CD4-positive, CD25-positive, alpha-beta regulatory T cell (primary cell): ENCODE measurements around the gene PPFIA1. TPM values are rescaled to one million over a fixed set of nuclear protein-coding genes. Genes with fewer than 3 reads are reported as not detected.

ENCODE experiments used
- ATAC-seq, 2 donors: fragments of 150-1000 bp; cut with Tn5 transposase; one replicate each; pipeline ENCODE4 v1.10.0; 2021; ENCODE audit warnings: low read depth in 2 of 2, moderate number of reproducible peaks in 2 of 2, moderate library complexity in 1 of 2
- DNase-seq, 3 donors: peaks; one replicate each; pipeline versions ENCODE4 v3.0.0 to v3.0.0-alpha.2; 2012 to 2022; ENCODE audit warnings: mixed read lengths in 1 of 3
- H3K27ac ChIP-seq: one replicate; pipeline ENCODE4 v1.7.0; 2013; ENCODE audit warnings: mild to moderate bottlenecking, low read length; ENCODE audit not compliant: insufficient read depth, poor library complexity, severe bottlenecking
- H3K27me3 ChIP-seq: one replicate; pipeline ENCODE4 v1.7.0; 2013; ENCODE audit warnings: low read length; ENCODE audit not compliant: control insufficient read depth, insufficient read depth
- H3K36me3 ChIP-seq: one replicate; pipeline ENCODE4 v1.7.0; 2013; ENCODE audit warnings: mild to moderate bottlenecking, low read length, moderate library complexity; ENCODE audit not compliant: control insufficient read depth, insufficient read depth
- H3K4me1 ChIP-seq: 2 replicates; pipeline ENCODE4 v1.7.0; 2013; ENCODE audit warnings: mild to moderate bottlenecking, low read length; ENCODE audit not compliant: insufficient read depth, control insufficient read depth, poor library complexity, severe bottlenecking
- H3K4me3 ChIP-seq: one replicate; pipeline ENCODE4 v1.7.0; 2013; ENCODE audit warnings: low read depth, mild to moderate bottlenecking, low read length, moderate library complexity
- H3K9me3 ChIP-seq, 2 experiments: 1 replicate in 1 of 2; 2 replicates in 1 of 2; pipeline ENCODE4 v1.7.0; 2013; ENCODE audit warnings: low read length in 2 of 2, mild to moderate bottlenecking in 1 of 2, moderate library complexity in 1 of 2; ENCODE audit not compliant: control insufficient read depth in 2 of 2
- H3K27ac Mint-ChIP-seq, 3 donors: one replicate each; pipeline ENCODE4 v1.8.0; 2020 to 2022; ENCODE audit warnings: mild to moderate bottlenecking in 3 of 3, mixed read lengths in 3 of 3, moderate library complexity in 2 of 3
- H3K27me3 Mint-ChIP-seq: one replicate; pipeline ENCODE4 v1.8.0; 2022; ENCODE audit warnings: mild to moderate bottlenecking, mixed read lengths
- H3K36me3 Mint-ChIP-seq: one replicate; pipeline ENCODE4 v1.8.0; 2020; ENCODE audit warnings: mixed read lengths
- H3K4me1 Mint-ChIP-seq, 4 donors: one replicate each; pipeline ENCODE4 v1.8.0; 2020 to 2022; ENCODE audit warnings: mixed read lengths in 4 of 4, mild to moderate bottlenecking in 1 of 4
- H3K4me3 Mint-ChIP-seq, 4 donors: one replicate each; pipeline ENCODE4 v1.8.0; 2020 to 2022; ENCODE audit warnings: mild to moderate bottlenecking in 4 of 4, mixed read lengths in 4 of 4, moderate library complexity in 3 of 4
- H3K9me3 Mint-ChIP-seq, 7 donors: one replicate each; pipeline ENCODE4 v1.8.0; 2020 to 2022; ENCODE audit warnings: mixed read lengths in 7 of 7, mild to moderate bottlenecking in 3 of 7, moderate library complexity in 2 of 7
- polyA plus RNA-seq, 4 donors: library from polyadenylated mRNA; unstranded; fragments of 300-500 nt; fragmentation: Illumina TruSeq; gene quantifications; one replicate each; pipeline ENCODE4 v1.2.3, GENCODE V29; 2021
- total RNA-seq: library from RNA; stranded (reverse); gene quantifications from one replicate; pipeline ENCODE4 v1.2.3, GENCODE V29; 2022

PPFIA1 gene
- total and polyA plus RNA-seq, 5 donors from 2014 or later: 7.9 to 62.6 (median 11.3) TPM

DNA sequence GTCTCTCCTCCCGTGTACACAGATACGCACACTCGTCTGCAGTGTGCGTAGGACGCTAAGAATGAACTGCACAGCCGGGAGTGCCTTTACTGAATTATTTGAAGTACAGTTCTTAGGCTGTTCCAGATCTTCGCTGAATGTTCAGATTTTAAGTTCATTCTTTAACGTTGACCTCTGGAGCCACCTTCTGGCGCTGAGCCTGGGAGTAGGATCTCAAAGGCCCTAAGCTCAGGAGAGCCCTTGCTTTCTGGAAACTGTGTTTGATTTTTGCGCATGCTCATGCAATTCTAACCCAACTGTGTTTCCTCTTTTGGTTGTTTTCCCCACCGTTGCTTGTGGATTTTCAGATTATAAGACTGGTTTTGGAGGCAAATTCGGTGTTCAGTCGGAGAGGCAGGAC lies 150.6 kb downstream of the PPFIA1 start:
- ATAC-seq (no peak), DNase-seq (peak in 1 of 3 donors; percentile 27)
- Histone ChIP-seq H3K27me3 (no peaks in the 10 kb centered on the region), H3K9me3 (no peaks in the 10 kb centered on the region), H3K4me3 (no peak overlapping the region), H3K36me3 (no peaks in the 10 kb centered on the region), H3K27ac (no peak overlapping the region), H3K4me1 (no peaks in the 10 kb centered on the region)
- H3K9me3 Mint-ChIP-seq: no peaks in the 10 kb centered on the region
- H3K4me3 Mint-ChIP-seq: no peak overlapping the region
- no peak overlapping the region for H3K27ac Mint-ChIP-seq
- H3K4me1 Mint-ChIP-seq: peaks cover 0 to 6% (median 0%) of the 10 kb centered on the region in 4 donors
- H3K27me3 Mint-ChIP-seq: no peaks in the 10 kb centered on the region
- no peaks in the 10 kb centered on the region for H3K36me3 Mint-ChIP-seq

DNA sequence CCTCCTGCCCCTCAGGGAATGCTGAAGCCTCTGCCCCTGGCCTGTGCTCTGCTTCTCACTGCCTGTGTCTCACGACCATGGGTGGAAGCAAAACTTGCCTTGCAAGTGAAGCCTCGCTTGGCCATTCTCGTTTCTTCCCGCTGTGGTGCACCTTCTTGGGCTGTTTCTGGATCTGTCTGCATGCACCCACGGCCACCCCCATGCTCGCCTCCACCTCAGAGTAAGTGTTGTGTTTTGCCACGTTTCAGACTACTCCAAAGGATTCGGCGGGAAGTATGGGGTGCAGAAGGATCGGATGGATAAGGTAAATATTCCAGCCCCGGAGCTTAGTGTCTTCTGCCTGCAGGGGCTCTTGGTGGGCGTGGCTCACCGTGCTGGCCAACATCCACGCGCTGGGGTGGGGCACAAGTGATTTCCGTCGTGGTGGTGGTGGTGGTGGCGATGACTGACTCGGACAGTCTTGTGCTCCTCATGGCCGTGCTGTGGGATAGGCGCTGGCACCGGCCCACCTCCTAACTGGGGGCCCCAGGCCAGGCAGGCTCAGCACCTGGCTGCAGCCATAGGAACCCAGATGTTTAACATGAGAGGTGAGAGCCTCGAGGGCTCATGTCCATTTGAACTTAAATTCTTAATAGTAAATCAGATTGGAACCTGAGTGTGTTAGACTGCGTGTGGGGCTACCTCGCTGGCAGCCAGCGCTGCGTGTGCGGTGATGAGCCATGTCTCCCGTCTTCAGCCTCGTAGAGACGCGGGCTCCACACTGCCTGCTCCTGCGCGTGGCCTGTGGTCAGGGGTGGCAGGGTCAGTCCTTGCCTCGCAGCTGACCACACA lies 152.4 kb downstream of the PPFIA1 start:
- no peaks in the 10 kb centered on the region for H3K4me1 ChIP-seq
- H3K36me3 Mint-ChIP-seq: no peaks in the 10 kb centered on the region
- no peak overlapping the region for H3K27ac ChIP-seq
- H3K4me3 Mint-ChIP-seq: no peak overlapping the region
- no peak overlapping the region for H3K27ac Mint-ChIP-seq
- H3K4me3 ChIP-seq: no peak overlapping the region
- DNase-seq: no peak
- H3K27me3 Mint-ChIP-seq: no peaks in the 10 kb centered on the region
- peaks cover 0 to 6% (median 0%) of the 10 kb centered on the region in 4 donors for H3K4me1 Mint-ChIP-seq
- no peaks in the 10 kb centered on the region for H3K36me3 ChIP-seq
- H3K9me3 Mint-ChIP-seq: no peaks in the 10 kb centered on the region
- no peak for ATAC-seq
- H3K27me3 ChIP-seq: no peaks in the 10 kb centered on the region
- no peaks in the 10 kb centered on the region for H3K9me3 ChIP-seq

DNA sequence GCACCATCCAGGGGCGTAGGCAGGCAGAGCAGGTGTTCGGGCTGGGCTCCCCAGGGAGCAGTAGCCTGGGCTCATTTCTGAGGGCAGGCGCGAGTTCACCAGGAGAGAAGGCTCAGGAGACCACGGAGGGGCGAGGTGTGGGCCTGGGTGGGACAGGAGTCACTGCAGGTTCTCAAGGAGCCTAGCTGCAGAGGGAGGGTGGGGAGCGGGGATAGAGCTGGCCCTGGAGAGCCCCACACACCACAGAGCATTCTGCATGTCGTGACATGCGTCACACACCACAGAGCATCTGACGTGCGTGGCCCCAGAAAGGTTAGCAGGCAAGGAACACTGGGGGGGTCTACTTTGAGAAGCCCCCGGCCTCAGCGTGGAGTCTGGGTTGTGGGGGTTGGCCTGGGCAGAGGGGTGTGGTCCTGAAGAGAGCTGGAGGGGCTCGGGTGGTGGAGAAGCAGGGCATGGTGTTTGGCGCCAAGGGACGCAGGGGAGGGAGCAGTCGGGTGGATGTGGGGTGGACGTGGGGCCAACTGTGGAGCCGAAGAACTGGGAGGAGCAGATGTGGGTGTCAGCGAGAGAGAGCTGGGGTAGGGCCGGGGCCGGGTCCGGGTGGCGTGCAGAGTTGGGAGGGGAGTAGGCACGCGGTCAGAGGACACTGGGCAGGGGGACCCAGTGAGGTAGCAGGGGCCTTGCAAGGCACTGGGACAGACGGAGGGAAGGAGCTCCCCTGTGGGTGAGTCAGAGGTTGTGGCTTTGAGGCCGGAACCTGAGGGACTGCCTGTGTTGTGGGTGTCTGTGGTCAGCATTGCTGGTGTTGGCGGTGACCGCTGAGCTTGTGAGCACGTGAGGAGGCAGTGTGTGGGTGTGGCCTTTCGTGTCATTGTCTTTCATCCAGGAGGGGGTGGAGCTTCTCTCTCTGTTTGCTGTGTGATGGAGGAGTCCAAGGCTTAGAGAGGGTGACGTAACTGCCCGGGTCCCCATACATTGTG lies 153.3 kb downstream of the PPFIA1 start:
- DNase-seq (no peak), ATAC-seq (no peak)
- Histone ChIP-seq H3K9me3 (no peaks in the 10 kb centered on the region), H3K27me3 (no peaks in the 10 kb centered on the region), H3K36me3 (no peaks in the 10 kb centered on the region), H3K27ac (no peak overlapping the region), H3K4me1 (no peaks in the 10 kb centered on the region), H3K4me3 (no peak overlapping the region)
- Mint-ChIP-seq H3K36me3 (no peaks in the 10 kb centered on the region), H3K4me1 (peaks cover 0 to 6% (median 0%) of the 10 kb centered on the region in 4 donors), H3K27ac (no peak overlapping the region), H3K27me3 (no peaks in the 10 kb centered on the region), H3K9me3 (no peaks in the 10 kb centered on the region), H3K4me3 (no peak overlapping the region)

- H3K27ac Mint-ChIP-seq: peak overlapping the region in 1 of 3 donors; percentile 31
- H3K36me3 Mint-ChIP-seq: no peaks in the 10 kb centered on the region
- H3K36me3 ChIP-seq: no peaks in the 10 kb centered on the region
- H3K27me3 Mint-ChIP-seq: no peaks in the 10 kb centered on the region
- ATAC-seq: no peak
- no peak for DNase-seq
- no peak overlapping the region for H3K4me3 Mint-ChIP-seq
- peaks cover 0 to 6% (median 0%) of the 10 kb centered on the region in 4 donors for H3K4me1 Mint-ChIP-seq
- no peak overlapping the region for H3K27ac ChIP-seq
- no peaks in the 10 kb centered on the region for H3K27me3 ChIP-seq
- H3K4me1 ChIP-seq: no peaks in the 10 kb centered on the region
- no peak overlapping the region for H3K4me3 ChIP-seq
- no peaks in the 10 kb centered on the region for H3K9me3 Mint-ChIP-seq
- no peaks in the 10 kb centered on the region for H3K9me3 ChIP-seq
Observed at GRCh38 chr11:70424765-70425344, 154.4 kb downstream of the PPFIA1 start.

GRCh38 chr11:70427436-70427835 lies 156.9 kb downstream of the PPFIA1 start:
- DNase-seq: no peak
- Histone ChIP-seq H3K4me1 (no peaks in the 10 kb centered on the region), H3K4me3 (no peak overlapping the region), H3K27me3 (no peaks in the 10 kb centered on the region), H3K36me3 (no peaks in the 10 kb centered on the region), H3K9me3 (no peaks in the 10 kb centered on the region), H3K27ac (no peak overlapping the region)
- Mint-ChIP-seq H3K9me3 (no peaks in the 10 kb centered on the region), H3K4me3 (no peak overlapping the region), H3K4me1 (no peaks in the 10 kb centered on the region), H3K27ac (no peak overlapping the region), H3K36me3 (no peaks in the 10 kb centered on the region), H3K27me3 (no peaks in the 10 kb centered on the region)
- ATAC-seq: no peak

- Histone ChIP-seq H3K4me1 (no peaks in the 10 kb centered on the region), H3K27me3 (no peaks in the 10 kb centered on the region), H3K36me3 (no peaks in the 10 kb centered on the region), H3K9me3 (no peaks in the 10 kb centered on the region), H3K4me3 (no peak overlapping the region), H3K27ac (no peak overlapping the region)
- Mint-ChIP-seq H3K36me3 (no peaks in the 10 kb centered on the region), H3K27ac (no peak overlapping the region), H3K9me3 (no peaks in the 10 kb centered on the region), H3K4me1 (no peaks in the 10 kb centered on the region), H3K4me3 (no peak overlapping the region), H3K27me3 (no peaks in the 10 kb centered on the region)
- no peak for ATAC-seq
- no peak for DNase-seq
Observed at GRCh38 chr11:70428701-70429427, 158.4 kb downstream of the PPFIA1 start.

- no peaks in the 10 kb centered on the region for H3K27me3 Mint-ChIP-seq
- H3K36me3 Mint-ChIP-seq: no peaks in the 10 kb centered on the region
- no peak overlapping the region for H3K27ac ChIP-seq
- H3K27ac Mint-ChIP-seq: no peak overlapping the region
- no peak overlapping the region for H3K4me3 ChIP-seq
- ATAC-seq (no peak), DNase-seq (no peak)
- no peaks in the 10 kb centered on the region for H3K36me3 ChIP-seq
- no peaks in the 10 kb centered on the region for H3K9me3 Mint-ChIP-seq
- H3K4me1 ChIP-seq: no peaks in the 10 kb centered on the region
- no peaks in the 10 kb centered on the region for H3K27me3 ChIP-seq
- no peak overlapping the region for H3K4me3 Mint-ChIP-seq
- H3K4me1 Mint-ChIP-seq: no peaks in the 10 kb centered on the region
- H3K9me3 ChIP-seq: no peaks in the 10 kb centered on the region
Observed at GRCh38 chr11:70429428-70429705, 158.9 kb downstream of the PPFIA1 start.
